Amniotic epithelial cell (primary cell): ENCODE results near the gene RHOBTB1.
"Not testable (repeated sequence)": the region's sequence is repeated elsewhere in the genome, so short reads cannot be mapped to it uniquely, and the experiment has no call there.

Experiments
- DNase-seq: peaks from one replicate; pipeline ENCODE4 v3.0.0-alpha.2; 2010; ENCODE audit warnings: low read depth

RHOBTB1 gene, protein sequence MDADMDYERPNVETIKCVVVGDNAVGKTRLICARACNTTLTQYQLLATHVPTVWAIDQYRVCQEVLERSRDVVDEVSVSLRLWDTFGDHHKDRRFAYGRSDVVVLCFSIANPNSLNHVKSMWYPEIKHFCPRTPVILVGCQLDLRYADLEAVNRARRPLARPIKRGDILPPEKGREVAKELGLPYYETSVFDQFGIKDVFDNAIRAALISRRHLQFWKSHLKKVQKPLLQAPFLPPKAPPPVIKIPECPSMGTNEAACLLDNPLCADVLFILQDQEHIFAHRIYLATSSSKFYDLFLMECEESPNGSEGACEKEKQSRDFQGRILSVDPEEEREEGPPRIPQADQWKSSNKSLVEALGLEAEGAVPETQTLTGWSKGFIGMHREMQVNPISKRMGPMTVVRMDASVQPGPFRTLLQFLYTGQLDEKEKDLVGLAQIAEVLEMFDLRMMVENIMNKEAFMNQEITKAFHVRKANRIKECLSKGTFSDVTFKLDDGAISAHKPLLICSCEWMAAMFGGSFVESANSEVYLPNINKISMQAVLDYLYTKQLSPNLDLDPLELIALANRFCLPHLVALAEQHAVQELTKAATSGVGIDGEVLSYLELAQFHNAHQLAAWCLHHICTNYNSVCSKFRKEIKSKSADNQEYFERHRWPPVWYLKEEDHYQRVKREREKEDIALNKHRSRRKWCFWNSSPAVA

DNA sequence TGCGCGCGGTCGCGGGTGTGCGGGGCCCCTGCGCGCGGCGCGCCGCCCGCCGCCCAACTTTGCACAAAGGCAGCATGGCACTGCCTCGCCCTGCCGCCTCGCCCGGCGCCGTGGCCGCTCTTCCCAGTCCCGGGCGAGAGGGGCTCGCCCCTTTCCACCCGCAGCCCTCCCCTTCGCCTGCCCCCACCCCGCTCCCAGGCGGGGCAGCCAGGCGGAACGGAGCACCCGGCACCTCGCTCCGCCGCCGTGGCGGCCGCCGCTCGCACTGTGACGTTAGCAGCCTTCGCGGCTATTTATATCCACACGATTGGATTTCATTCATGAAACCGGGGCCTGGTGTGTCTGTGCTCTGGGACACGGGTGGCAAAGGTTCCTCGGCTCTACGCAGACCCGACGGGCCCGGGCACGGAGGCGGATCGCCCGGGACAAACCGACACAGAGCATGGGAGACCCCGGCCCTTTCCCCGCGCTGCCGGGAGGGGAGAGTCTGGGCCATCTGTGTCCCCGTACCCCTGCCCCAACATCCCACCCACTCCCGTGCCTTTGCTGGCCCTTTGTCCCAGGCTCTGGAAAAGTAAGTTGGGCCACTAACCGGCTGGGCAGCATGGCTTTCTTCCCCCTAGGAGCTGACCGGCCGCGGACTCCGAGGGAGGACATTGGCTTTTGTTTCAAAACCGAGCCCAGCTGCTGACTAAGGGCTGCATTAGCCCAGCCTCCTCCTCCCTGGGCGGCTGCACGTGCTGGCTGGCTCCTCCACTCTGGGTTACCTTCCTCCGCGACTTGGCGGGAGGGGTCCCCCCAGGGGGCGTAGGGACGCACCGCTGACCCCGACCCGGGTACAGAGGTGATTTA lies at the start of gene RHOBTB1:
Gene RHOBTB1, minus strand, starts transcription at position 128 of the 852 bp plus-strand sequence. CDS start 32,643 bp downstream, outside the sequence.
- DNase-seq: peak; percentile 69

DNA sequence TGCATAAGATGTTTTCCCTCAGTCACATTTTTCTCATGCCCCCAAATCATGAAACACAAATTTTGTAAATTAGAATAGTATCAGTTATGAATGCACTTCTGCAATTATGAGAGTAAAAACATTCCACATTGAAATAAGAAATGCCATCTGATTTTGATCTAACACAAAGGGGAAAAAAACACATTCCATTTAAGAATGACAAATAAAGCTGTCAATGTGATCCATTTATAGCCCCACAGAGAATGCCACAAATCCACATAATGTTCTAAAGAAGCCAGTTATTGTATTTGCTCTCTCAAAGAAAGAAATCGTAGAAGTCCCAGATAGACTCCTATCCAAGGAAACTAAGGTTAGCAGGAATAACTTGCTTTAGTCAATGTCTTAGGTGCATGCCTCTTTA lies 48.7 kb upstream of the RHOBTB1 start:
- no peak for DNase-seq

DNA sequence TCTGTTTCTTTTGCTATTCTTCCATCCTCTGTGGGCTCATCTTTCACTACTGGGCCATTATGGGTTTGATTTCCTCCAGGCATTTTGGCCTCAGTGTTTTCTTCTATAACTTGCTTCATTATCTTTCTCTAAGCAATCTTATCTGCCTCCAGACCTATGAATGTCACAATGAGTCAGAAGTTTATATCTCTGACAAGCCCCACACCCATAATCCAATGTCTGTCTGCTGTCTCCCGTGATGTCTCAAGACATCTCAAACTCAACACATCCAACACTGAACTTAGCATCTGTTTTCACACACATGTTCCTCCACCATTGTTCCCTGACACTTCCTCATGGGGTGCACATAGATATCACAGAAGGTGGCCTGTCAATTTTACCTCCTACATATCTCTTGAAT lies 46.7 kb upstream of the RHOBTB1 start:
- DNase-seq: peak; percentile 74

DNA sequence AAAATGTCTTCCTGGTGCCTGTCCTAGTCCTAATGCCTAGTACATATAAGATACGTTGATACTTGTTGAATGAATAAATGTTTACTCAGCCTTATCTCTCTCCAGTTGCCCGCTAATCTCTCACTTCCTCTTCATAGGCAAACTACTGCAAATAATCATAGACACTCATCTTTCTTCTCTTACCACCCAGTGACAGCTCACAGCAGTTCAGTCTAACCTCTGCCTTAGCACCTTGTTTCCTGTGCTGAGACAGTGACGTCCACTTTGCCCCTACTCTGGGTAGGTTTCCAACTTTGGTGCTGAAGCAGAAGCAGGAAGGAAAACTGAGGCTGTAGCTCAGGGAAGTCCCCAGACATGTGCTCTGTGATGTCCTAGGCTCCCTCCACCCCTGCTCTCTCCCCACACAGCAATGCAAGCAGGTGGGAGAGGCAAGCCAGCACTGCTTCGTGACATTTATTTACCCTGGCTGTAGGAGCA lies 45.5 kb upstream of the RHOBTB1 start:
- DNase-seq: peak; percentile 18

DNA sequence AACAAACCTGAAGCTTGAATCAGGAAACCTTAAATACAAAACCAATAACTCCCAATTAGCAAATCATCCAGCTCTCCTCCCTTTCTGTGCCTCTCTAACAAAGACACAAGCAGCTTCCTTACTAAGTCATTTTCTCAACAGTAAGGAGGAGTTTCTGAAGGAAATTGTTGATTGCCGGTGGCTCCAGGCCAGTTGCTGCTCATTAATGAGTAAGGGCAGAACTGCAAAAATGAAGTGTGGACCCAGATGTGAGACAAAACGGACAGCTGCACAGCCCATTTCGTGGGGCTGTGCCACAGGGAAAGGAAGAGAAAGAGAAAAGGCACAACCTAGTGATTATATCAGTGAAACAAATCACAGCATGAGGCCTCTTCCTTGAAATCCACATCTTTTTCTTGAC lies 42.8 kb upstream of the RHOBTB1 start:
- DNase-seq: no peak

DNA sequence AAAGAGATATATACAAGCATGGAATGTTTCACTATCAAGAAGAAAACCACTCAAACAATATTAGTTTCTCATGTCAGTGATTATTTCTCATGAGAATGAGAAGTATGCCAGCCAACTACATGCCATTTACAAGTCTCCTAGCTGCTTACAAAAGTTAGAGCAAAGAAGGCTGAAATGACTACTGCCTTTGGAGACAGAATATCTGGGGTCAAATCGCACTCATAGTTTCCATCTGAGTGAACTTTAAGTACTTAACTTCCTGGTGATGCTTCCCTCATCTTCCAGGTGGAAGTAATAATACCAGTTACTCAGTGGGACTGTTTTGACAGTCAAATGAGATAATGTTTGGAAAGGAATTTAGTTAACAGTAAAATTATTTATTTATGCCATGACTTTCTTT lies 42.0 kb upstream of the RHOBTB1 start:
- no peak for DNase-seq

DNA sequence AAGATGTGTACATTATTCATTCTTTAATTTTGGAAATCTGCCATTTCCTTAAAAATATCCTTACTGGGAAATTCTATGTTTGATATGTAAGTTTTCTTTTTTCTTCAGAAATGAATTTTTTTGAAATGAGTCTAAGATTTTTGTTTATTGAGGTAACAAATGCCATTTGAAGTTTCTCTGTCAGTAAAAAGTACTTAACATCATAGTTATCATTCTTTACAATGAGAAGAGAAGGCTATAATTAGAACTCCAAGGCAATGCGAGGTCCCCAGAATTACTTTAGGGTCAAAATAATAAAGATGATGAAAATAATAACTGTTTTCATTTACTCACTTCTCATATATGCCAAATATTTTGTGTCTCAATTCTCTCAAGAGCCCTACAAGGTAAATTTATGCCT lies 37.0 kb upstream of the RHOBTB1 start:
- DNase-seq: no peak

DNA sequence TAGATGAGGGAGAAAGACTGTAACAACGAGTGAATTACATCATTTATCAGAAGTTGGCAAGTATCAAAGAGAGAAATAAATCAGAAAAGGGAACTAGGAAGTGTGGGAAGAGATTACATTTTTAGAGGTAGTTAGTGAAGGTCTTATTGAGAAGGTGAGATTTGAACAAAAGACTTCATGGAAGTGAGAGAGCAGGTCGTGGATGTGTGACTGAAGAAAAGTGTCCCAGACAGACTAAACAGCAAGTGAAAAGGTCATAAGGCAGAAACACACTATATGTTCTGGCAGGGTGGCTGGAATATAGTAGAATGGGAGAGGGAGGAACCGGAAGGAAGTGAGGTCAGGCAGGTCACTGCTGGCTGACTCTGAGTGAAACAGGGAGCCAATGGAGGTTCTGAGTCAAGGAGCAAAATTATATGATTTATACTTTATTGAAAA lies 35.7 kb upstream of the RHOBTB1 start:
- DNase-seq: no peak

DNA sequence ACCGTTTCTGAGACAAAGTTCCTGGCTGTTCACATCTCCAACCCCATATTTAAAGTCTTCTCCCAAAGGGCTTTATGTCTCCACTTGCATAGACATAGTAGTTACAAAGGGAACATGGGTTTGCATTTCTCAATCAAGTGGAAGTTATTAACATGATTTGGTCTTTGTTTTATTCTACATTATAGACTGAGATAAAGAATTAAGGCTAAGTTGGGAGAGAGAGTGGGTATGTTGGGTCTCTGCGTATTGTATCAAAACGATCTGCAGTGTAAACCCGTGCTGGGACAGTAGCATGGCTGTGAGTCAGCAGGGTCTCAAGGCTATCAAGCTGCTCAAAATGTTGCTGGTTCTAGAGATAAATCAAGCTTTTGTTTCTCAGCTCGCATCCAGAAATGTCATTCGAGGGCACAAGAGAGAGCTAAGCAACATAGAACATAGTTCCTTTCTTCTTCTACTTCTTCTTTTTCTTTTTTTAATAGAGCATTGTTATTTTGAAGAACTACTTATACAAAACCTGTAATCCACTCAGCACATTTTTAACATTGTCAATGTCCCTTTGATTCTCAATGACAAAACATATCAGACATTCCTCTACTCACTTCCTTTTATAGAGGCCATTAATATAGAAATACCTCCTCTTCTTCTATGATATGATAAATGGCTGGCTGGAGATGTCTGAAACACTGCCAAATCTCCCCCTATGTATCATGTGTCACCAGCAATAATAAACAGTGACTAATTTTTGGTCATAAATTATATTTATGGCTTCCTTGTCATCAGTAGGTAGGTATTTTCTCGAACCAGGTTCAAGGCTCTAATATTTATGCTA lies 34.5 kb upstream of the RHOBTB1 start:
- peak; percentile 43 for DNase-seq

DNA sequence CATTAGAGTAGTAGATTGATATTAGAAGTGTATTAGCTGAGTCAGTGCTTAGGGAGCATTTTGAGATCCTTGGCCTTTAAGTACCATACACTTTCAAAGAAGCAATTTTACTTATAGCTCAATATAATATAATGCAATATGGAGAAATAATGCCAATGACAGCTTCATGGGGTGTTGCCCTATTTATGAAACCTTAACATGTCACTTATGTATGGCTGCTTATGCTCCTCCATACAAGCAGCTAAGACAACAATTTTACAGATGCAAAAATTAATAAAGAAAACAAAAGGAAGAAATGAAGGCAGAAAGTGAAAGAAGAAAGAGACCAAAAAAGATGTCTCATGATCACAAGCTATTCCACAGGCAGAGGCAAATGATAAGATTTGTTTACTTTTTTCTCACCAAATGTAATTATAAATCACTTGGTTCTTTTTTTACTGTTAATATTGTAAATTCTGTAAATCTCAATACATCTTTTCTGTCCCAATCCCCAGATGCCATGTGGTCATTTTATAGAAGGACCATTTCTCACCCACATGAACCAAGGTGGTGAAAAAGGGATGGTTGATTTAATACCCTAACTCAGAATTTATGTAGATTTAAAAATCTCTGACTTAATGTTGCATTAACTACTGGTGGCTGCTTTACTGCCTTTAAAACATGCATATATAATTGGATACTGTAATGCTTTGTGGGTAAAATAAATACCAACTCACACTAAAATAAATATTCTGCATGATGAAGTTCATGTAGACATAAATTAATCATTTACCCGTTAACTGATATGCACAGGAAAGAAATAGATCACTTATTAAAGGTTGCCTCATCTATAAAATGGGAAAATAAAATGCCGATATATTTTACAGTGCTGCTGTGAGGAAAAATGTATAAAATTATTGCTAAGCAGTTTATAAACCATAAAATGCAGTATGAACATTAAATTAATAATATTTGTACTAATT lies 33.5 kb upstream of the RHOBTB1 start:
- no peak for DNase-seq

DNA sequence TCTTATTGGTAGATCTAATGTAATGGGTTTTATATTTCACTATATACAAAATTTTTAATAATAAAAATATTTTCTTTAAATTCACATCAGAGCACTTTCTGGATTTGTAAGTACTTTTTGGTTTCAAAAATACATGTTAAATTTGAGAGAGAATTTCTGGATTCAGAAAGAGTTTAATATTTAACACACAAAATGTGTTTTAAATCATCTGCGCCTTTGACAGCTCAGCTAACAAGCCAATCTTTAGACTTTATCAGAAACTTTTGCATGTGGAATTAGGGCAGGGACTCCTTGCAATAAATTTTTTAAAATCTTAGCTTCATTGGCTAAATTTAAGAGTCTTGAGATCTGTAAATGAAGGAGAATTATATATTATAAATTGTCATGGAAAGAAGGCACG lies 32.7 kb upstream of the RHOBTB1 start:
- DNase-seq: no peak

DNA sequence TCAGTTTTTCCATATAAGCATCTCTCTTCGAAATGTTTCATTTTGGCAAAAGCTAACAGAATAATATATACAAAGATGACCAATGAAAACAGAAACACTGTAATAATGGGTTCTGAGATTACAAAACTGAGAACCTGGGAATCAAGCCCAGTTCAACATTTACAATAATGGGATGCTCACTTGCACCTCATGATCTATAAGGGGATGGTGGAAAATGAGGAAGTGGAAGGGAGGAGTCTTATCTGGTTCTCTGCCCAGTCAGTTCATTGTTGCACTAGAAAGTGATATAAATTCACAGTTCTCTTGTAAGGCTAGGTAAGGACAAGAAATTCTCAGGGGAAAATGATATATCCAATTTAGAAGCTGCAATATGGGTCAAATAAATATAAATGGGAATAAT lies 31.7 kb upstream of the RHOBTB1 start:
- DNase-seq: no peak

DNA sequence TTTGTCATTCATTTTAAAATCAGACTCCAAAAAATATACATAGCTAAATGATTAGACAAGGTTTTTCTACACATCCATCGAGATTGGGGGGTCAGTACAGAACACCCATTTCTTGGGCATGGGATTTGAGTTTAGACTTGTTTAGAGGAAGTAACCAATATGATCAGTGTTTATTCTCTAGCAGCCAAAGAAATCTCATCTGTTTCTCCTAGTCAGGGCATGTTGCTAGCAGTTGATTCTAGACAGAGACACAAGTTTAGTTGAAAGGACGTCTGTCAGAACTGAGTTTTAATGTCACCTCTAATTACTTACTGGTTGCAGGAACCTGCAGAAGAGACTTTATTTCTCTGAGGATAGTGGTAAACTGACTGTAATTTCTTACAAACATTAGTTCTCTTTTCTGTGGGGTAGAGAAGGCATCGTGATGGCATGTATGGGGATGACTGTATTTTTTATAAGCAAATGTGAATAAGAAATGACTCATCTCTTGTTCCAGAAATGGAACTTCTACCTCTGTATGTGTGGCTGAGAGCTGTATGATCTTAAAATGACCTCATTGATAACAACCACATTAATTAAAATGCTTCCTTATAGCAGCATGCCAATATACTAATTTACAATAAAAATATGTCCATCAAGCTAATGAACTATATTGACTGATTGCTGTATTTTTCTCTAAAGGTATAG lies 30.6 kb upstream of the RHOBTB1 start:
- no peak for DNase-seq

DNA sequence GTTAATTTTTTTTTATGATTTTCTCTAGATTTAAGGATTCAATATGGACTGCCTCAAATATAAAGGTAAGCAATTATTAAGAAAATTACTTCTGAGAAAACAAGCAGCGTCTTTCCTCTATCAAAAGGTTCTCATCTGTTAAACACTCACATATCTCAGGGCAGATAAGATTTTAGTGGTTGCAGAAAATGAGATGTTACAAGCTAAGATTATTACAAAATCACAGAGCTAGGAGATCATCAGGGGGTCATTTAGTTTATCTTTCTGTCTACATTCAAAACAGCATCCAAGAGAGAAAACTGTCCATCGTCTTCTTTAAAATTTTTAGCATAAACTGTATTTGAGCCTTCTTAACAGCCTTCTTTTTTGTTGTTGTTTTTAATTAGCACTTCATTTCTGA lies 29.1 kb upstream of the RHOBTB1 start:
- DNase-seq: peak; percentile 57

DNA sequence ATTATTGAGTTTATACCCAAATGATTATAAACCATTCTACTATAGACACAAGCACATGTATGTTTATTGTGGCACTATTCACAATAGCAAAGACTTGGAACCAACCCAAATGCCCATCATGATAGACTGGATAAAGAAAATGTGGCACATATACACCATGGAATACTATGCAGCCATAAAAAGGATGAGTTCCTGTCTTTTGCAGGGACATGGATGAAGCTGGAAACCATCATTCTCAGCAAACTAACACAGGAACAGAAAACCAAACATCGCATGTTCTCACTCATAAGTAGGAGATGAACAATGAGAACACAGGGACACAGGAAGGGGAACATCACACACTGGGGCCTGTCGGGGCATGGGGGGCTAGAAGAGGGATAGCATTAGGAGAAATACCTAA lies 28.2 kb upstream of the RHOBTB1 start:
- not testable (repeated sequence) for DNase-seq

DNA sequence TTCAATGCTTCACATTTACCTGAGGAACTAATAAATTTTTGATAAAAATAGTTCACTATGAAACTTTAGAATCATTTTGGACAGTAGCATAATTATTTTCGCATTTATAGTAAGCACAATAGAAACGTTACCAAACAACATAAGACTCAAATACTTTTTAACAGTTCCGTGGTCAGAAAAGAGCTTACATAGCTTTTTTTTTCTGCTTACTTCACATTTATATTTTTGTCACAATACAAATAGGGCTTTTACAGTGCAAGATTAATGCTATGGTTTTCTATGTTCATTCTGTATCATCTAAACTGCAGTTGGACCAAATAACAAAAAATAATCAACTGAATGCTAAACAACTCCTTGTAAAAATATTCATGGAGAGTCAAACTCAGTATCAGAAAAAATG lies 26.5 kb upstream of the RHOBTB1 start:
- no peak for DNase-seq

DNA sequence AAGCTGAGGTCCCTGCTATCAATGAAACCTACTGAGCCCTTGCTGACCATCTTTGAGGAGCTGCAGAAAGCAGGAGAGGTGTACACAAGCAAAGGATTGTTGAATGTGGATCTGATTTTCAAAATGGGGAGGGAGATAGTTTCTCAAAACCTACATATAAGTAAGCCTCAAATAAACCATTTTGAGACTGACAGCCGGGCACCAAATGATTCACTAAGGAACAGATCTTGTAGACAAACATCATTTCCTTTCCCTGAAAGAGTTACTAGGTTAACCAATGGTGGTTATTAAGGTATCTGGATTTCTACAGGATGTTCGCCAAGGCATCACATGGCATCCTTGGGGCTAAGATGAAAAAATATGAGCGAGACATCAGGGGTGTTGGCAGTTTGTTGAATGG lies 24.5 kb upstream of the RHOBTB1 start:
- DNase-seq: no peak

DNA sequence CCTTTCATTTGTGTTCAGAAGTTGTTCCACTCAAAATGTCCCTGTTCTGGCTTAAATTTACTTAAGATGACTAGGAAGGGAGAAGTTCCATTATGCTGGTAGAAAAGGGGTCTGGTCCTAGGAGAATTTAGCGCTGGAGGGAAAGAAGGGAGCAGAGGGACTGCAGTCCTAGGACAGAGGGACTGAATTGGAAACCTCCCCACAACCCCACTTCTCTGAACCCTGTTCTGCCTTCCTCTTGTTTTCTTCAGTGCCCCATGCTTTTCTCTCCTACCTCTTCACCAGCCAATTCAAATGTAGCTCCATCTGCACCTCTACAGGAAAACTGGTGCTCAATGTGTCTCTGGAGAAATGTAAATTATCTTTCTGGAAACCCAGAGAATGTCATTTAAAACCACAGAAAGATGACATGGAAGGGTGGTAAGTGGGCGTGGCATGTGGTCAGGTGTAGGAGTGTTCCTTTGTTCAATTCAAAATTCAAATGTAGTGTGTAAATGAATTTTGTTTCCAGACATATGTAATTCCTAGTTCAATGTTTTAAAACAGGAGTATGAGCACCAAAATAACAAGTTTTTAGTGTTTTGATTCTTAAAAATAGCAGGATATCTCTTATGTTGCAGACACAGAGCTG lies 24.0 kb upstream of the RHOBTB1 start:
- no peak for DNase-seq

DNA sequence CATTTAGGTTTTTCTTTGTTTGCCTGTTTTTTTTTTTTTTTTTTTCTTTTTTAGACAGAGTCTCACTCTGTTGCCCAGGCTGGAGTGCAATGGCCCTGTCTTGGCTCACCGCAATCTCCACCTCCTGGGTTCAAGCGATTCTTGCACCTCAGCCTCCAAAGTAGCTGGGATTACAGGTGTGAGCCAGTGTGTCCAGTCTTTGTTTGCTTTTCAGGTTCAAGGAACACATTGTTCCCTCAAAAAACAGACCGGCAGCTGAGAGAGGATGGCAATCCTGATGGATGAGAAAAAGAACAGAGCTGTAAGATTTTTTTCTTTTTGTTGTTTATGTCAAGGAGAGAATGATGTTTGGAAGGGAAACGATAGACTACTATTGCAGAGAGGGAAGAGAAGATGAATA lies 23.3 kb upstream of the RHOBTB1 start:
- DNase-seq: no peak
